Measurements from ENCODE around the gene KRT76.
"Not testable (repeated sequence)": the region's sequence is repeated elsewhere in the genome, so short reads cannot be mapped to it uniquely, and the experiment has no call there.

The KRT76 gene

GRCh38 chr12:52796839-52797528 is 19.8 kb upstream of the KRT76 start:
- no peak for DNase-seq

GRCh38 chr12:52796429-52796794 is 19.3 kb upstream of the KRT76 start:
- no peak for DNase-seq

GRCh38 chr12:52795694-52796428 is 18.7 kb upstream of the KRT76 start, which contains the start of gene KRT3:
Gene KRT3, minus strand, starts transcription at chr12:52796117. Its CDS starts 75 bp downstream, at chr12:52796042.
- DNase-seq, result no peak

GRCh38 chr12:52795332-52795674 is 18.2 kb upstream of the KRT76 start:
- DNase-seq, result not testable (repeated sequence)

- DNase-seq, result no peak
Observed at GRCh38 chr12:52794479-52795331, 17.6 kb upstream of the KRT76 start.

GRCh38 chr12:52792185-52793029 is 15.3 kb upstream of the KRT76 start:
- DNase-seq, result no peak

GRCh38 chr12:52791271-52792184 is 14.4 kb upstream of the KRT76 start:
- DNase-seq, result no peak

GRCh38 chr12:52790427-52791270 is 13.5 kb upstream of the KRT76 start:
- DNase-seq, result no peak

GRCh38 chr12:52789637-52790426 is 12.7 kb upstream of the KRT76 start:
- no peak for DNase-seq

GRCh38 chr12:52788876-52789636 is 11.9 kb upstream of the KRT76 start:
- DNase-seq, result no peak

- DNase-seq, result no peak
Observed at GRCh38 chr12:52788192-52788875, 11.2 kb upstream of the KRT76 start.

GRCh38 chr12:52787324-52788191 is 10.4 kb upstream of the KRT76 start:
- no peak for DNase-seq

GRCh38 chr12:52784909-52785308 is 7.8 kb upstream of the KRT76 start:
- DNase-seq, result no peak

GRCh38 chr12:52783563-52784316 is 6.6 kb upstream of the KRT76 start:
- DNase-seq, result no peak

GRCh38 chr12:52782502-52782901 is 5.4 kb upstream of the KRT76 start:
- no peak for DNase-seq

- DNase-seq, result no peak
Observed at GRCh38 chr12:52781399-52782082, 4.4 kb upstream of the KRT76 start.

All from CD4-positive, alpha-beta T cell treated with Interleukin-21 for 1 hour (primary cell).